ENCODE data around the gene NBPF3.
"Not testable (repeated sequence)": the region's sequence is repeated elsewhere in the genome, so short reads cannot be mapped to it uniquely, and the experiment has no call there.

NBPF3 gene

DNA sequence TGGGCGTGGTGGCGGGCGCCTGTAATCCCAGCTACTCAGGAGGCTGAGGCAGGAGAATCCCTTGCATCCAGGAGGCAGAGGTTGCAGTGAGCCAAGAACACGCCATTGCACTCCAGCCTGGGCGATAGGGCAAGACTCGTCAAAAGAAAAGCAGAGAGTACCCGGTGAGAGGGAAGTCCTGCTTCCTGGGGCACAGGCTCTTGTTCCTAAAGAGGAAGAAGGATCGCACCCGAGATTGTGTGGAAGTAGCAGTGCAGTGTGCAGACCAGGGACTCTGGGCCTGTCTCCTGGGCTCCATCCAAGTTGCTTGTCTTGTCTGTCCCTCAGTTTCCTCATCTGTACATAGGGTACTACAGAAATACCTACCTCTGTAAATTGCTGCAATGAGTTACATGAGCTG lies 29.6 kb downstream of the NBPF3 start:
- TF ChIP-seq, protein P1, sequence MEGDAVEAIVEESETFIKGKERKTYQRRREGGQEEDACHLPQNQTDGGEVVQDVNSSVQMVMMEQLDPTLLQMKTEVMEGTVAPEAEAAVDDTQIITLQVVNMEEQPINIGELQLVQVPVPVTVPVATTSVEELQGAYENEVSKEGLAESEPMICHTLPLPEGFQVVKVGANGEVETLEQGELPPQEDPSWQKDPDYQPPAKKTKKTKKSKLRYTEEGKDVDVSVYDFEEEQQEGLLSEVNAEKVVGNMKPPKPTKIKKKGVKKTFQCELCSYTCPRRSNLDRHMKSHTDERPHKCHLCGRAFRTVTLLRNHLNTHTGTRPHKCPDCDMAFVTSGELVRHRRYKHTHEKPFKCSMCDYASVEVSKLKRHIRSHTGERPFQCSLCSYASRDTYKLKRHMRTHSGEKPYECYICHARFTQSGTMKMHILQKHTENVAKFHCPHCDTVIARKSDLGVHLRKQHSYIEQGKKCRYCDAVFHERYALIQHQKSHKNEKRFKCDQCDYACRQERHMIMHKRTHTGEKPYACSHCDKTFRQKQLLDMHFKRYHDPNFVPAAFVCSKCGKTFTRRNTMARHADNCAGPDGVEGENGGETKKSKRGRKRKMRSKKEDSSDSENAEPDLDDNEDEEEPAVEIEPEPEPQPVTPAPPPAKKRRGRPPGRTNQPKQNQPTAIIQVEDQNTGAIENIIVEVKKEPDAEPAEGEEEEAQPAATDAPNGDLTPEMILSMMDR (conservative IDR thresholded peaks at IDR 0.05; ENCODE audit: control insufficient read depth, insufficient read depth, low read depth, low read length): no peak
- DNase-seq (ENCODE audit: low read depth): no peak

GRCh38 chr1:21472861-21473260 lies 32.9 kb downstream of the NBPF3 start:
- TF ChIP-seq, protein P1 (conservative IDR thresholded peaks at IDR 0.05; ENCODE audit: control insufficient read depth, insufficient read depth, low read depth, low read length): no peak
- DNase-seq (ENCODE audit: low read depth): no peak
- no peak overlapping the region for H3K4me3 ChIP-seq (ENCODE audit: control insufficient read depth, low read depth, low read length)

More for the DNA sequence above, 29.6 kb downstream of the NBPF3 start:
- H3K4me3 ChIP-seq (ENCODE audit: control insufficient read depth, low read depth, low read length): no peak overlapping the region

DNA sequence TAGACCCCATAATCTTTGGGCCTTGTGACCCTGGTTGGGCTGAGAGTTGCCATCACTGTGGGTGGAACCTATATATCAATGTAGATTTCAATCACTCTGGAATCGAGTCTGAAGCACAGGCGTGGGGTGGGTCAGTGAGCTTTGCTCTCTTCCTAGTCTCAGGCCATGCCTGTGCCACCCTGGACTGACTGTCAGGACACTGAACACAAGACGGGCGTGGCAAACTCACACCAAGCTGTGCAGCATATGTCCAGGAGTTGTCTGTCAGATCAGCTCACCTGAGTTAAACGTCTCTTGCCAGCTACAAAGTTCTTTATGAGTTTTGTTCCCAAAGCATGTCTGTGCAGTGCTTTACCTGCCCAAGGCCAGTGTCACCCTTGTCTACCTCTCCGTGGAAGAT lies 38.4 kb downstream of the NBPF3 start:
- TF ChIP-seq, protein P1 (conservative IDR thresholded peaks at IDR 0.05; ENCODE audit: control insufficient read depth, insufficient read depth, low read depth, low read length): no peak

DNA sequence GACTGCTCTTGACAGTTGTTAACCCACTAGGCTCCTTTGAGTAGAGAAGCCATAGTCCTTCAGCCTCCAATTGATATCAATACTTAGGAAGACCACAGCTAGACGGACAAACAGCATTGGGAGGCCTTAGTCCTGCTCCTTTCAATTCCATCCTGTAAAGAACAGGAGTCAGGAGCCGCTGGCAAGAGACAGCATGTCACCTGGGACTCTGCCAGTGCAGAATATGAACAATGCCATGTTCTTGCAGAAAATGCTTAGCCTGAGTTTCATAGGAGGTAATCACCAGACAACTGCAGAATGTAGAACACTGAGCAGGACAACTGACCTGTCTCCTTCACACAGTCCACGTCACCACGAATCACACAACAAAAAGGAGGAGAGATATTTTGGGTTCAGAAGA lies 43.9 kb downstream of the NBPF3 start:
- DNase-seq (ENCODE audit: low read depth); H3K4me3 ChIP-seq (ENCODE audit: control insufficient read depth, low read depth, low read length): not testable (repeated sequence)

More for the DNA sequence above, 38.4 kb downstream of the NBPF3 start:
- DNase-seq (ENCODE audit: low read depth): no peak
- H3K4me3 ChIP-seq (ENCODE audit: control insufficient read depth, low read depth, low read length): no peak overlapping the region

- TF ChIP-seq, protein P1 (conservative IDR thresholded peaks at IDR 0.05; ENCODE audit: control insufficient read depth, insufficient read depth, low read depth, low read length): no peak
- DNase-seq (ENCODE audit: low read depth): no peak
- H3K4me3 ChIP-seq (ENCODE audit: control insufficient read depth, low read depth, low read length): no peak overlapping the region
Observed at GRCh38 chr1:21489146-21489545, 49.2 kb downstream of the NBPF3 start.

GRCh38 chr1:21490774-21491487 lies 51.0 kb downstream of the NBPF3 start:
- TF ChIP-seq, protein P1 (conservative IDR thresholded peaks at IDR 0.05; ENCODE audit: control insufficient read depth, insufficient read depth, low read depth, low read length): peak; percentile 70
- peak; percentile 84 for DNase-seq (ENCODE audit: low read depth)
- no peak overlapping the region for H3K4me3 ChIP-seq (ENCODE audit: control insufficient read depth, low read depth, low read length)

DNA sequence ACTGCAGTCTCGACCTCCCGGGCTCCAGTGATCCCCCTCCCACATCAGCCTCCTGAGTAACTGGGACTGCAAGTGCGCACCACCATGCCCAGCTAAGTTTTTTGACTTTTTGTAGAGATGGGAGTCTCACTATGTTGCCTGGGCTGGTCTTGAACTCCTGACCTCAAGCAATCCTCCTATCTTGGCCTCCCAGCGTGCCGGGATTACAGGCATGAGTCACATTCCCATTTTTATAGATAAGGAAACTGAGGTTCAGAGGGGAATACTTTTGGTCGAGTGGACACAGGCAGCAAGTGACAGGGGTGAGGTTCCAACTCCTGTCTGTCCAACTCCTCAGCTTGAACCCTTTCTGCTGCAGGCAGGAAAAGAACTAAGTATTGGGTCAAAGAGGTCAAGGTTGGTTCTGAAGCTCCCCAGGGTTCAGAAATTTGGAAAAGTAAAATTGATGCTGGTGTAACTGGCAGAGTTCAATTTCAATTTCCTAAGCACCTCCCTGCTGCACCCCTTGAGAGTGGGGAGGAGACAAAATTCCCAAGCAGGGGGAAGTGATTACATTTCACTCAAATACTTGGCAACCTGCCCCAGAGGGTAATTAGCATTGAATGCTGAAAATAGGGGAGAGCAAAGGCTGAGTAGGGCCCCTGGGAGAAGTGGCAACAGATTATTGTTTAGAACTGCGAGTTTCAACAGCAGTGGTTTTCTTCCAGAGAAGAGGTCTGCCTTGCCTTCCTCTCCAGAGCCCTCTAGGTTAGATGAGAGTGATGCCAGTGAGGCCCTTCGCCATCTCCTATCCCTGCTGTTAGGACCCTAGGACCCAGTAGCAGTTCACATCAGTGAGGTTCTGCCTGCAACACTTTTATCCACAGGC lies 51.8 kb downstream of the NBPF3 start:
- no peak overlapping the region for H3K4me3 ChIP-seq (ENCODE audit: control insufficient read depth, low read depth, low read length)
- DNase-seq (ENCODE audit: low read depth): no peak
- TF ChIP-seq, protein P1 (conservative IDR thresholded peaks at IDR 0.05; ENCODE audit: control insufficient read depth, insufficient read depth, low read depth, low read length): no peak
